Right atrium auricular region (tissue), 2 donors: ENCODE results near the gene NCEH1. TPM values are rescaled to one million over a fixed set of nuclear protein-coding genes. Genes with fewer than 3 reads are reported as not detected.
A peak's percentile ranks its signal among the peaks of the same experiment; 100 is the strongest.
"Not testable (repeated sequence)": the region's sequence is repeated elsewhere in the genome, so short reads cannot be mapped to it uniquely, and the experiment has no call there.

Experiments
- DNase-seq: peaks from one replicate; pipeline ENCODE4 v3.0.0-alpha.2; 2019; ENCODE audit warnings: low spot score
- H3K27ac ChIP-seq, 2 donors: fragments of 200-600 bp; sonication (generic); 1 replicate in 1 of 2; 2 replicates in 1 of 2; pipeline ENCODE4 v1.5.1; 2016 to 2019
- H3K27me3 ChIP-seq, 2 donors: fragments of 200-600 bp; sonication (generic); one replicate each; pipeline versions ENCODE4 v1.5.1 to v1.6.0; 2017 to 2019
- H3K36me3 ChIP-seq: fragments of 200-600 bp; sonication (generic); one replicate; pipeline ENCODE4 v1.5.1; 2016
- H3K4me1 ChIP-seq, 2 donors: fragments of 200-600 bp; sonication (generic); one replicate each; pipeline versions ENCODE4 v1.5.1 to v1.6.0; 2017 to 2019
- H3K4me3 ChIP-seq, 2 donors: fragments of 200-600 bp; sonication (generic); 1 replicate in 1 of 2; 2 replicates in 1 of 2; pipeline ENCODE4 v1.5.1; 2017 to 2019; ENCODE audit warnings: mild to moderate bottlenecking in 1 of 2, moderate library complexity in 1 of 2
- H3K9me3 ChIP-seq, 2 donors: fragments of 200-600 bp; sonication (generic); one replicate each; pipeline ENCODE4 v1.5.1; 2019
- total RNA-seq, 2 donors: library from RNA; depleted of rRNA; stranded (reverse); fragments of >200 nt; gene quantifications; one replicate each; pipeline ENCODE4 v1.1.0, GENCODE V29; 2016
- TF ChIP-seq, protein P1 (sequence below), 2 donors: fragments of 200-600 bp; sonication (generic); IDR thresholded peaks; one replicate each; pipeline ENCODE4 v1.5.1; 2019; ENCODE audit warnings: antibody characterized with exemption in 2 of 2

Gene NCEH1
- total RNA-seq, 2 donors from 2014 or later: 14.3 to 21.1 TPM

DNA sequence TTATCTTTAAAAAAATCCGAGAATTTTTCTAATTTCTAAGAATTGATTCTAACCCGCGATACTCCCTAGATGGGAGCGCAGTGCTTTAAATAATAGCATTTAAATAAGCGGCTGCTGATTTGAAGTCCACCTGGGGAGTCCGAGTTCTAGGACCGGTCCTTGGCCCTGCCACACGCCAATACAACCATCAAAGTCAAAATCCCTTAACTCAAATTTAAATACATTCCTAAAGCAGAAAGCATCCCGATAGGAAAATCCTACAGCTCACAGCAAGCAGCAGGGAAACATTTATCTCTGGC lies 39.2 kb upstream of the NCEH1 start:
- no peaks in the 10 kb centered on the region for H3K9me3 ChIP-seq
- H3K4me3 ChIP-seq: peak overlapping the region; percentile 75 to 87
- H3K27me3 ChIP-seq: no peaks in the 10 kb centered on the region
- DNase-seq: no peak
- H3K36me3 ChIP-seq: no peaks in the 10 kb centered on the region
- TF ChIP-seq, protein P1, sequence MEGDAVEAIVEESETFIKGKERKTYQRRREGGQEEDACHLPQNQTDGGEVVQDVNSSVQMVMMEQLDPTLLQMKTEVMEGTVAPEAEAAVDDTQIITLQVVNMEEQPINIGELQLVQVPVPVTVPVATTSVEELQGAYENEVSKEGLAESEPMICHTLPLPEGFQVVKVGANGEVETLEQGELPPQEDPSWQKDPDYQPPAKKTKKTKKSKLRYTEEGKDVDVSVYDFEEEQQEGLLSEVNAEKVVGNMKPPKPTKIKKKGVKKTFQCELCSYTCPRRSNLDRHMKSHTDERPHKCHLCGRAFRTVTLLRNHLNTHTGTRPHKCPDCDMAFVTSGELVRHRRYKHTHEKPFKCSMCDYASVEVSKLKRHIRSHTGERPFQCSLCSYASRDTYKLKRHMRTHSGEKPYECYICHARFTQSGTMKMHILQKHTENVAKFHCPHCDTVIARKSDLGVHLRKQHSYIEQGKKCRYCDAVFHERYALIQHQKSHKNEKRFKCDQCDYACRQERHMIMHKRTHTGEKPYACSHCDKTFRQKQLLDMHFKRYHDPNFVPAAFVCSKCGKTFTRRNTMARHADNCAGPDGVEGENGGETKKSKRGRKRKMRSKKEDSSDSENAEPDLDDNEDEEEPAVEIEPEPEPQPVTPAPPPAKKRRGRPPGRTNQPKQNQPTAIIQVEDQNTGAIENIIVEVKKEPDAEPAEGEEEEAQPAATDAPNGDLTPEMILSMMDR (IDR thresholded peaks at IDR 0.05): no peak
- peaks cover 0 to 7% of the 10 kb centered on the region in 2 donors for H3K4me1 ChIP-seq
- peak overlapping the region; percentile 82 for H3K27ac ChIP-seq

DNA sequence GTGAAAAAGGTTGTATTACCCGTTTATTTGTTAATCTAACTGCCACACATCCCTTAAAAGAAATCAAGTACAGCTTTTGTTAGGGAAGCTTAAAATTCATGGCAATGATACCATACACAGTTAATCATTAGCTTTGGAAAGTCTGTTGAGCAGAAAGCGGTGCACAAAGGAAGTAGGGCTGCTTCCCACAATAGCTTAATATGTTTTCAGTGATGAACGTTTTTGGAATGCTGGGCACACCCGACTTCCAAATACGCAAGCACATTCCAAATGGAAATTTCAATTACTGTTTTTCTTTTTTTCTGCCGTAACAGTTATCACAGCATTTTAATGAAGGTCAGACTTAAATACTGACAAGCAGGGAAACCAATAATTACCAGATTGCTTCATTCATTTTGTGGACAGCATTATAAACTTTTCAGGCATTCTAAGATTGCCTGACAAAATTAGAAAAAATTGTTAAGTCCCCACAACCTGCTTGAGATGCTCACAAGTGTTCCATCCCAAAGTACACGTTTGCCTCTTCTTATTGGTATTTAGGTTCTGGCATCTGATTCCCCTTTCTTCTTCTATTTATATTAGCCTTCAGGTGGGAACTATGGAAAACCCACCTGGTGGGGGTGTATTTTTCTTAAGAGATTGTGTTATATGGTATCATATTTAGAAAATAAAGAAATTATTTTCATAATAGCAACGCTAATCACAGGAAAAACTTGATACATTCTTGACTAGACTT lies 38.5 kb upstream of the NCEH1 start:
- Histone ChIP-seq H3K27me3 (no peaks in the 10 kb centered on the region), H3K4me1 (peaks cover 0 to 7% of the 10 kb centered on the region in 2 donors), H3K4me3 (peak overlapping the region; percentile 75 to 87), H3K9me3 (no peaks in the 10 kb centered on the region), H3K36me3 (no peaks in the 10 kb centered on the region), H3K27ac (peak overlapping the region; percentile 82)
- peak; percentile 72 for DNase-seq
- TF ChIP-seq, protein P1 (IDR thresholded peaks at IDR 0.05): no peak

DNA sequence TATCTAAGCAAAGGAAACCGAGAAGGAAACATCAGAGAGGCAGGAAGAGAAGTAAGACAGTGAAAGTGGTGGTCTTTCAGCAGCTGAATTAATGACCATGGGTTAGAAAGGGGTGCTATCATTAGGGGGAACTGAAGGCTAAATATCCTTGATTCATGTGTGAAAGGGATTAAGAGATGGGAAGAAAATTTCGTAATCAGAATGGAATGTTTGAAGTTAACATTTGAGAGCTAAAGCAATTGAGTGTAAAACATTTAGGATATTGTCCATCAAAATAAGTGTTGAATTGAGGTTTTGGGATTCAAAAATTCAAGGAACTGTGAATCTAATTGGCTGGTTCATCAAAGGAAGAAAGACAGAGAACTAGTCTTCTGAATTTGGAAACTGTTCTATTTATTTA lies 35.6 kb upstream of the NCEH1 start:
- no peak for DNase-seq
- Histone ChIP-seq H3K27me3 (no peaks in the 10 kb centered on the region), H3K4me1 (peaks cover 0 to 7% of the 10 kb centered on the region in 2 donors), H3K36me3 (no peaks in the 10 kb centered on the region), H3K27ac (no peak overlapping the region), H3K9me3 (no peaks in the 10 kb centered on the region), H3K4me3 (no peak overlapping the region)
- TF ChIP-seq, protein P1 (IDR thresholded peaks at IDR 0.05): no peak

DNA sequence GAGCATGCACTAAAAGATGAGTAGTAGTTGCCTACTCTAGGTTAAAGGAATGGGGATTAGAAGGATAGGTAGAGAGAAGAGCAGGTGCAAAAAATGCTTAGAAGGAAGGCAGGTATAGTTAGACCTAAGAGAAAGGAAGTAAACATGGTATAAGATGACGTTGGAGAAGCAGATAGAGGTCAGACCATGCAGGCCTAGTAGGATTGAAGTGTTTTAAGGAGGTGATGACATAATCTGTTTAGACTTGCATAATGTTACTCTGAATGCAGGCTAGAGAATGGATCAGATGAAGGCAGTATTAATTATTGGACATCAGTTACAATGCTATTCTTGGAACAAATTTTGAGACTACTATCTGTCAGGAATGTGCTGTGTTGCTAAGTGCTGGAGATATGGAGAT lies 28.6 kb upstream of the NCEH1 start:
- Histone ChIP-seq H3K9me3 (no peaks in the 10 kb centered on the region), H3K4me1 (no peaks in the 10 kb centered on the region), H3K36me3 (no peaks in the 10 kb centered on the region), H3K27ac (no peak overlapping the region), H3K27me3 (no peaks in the 10 kb centered on the region), H3K4me3 (no peak overlapping the region)
- TF ChIP-seq, protein P1 (IDR thresholded peaks at IDR 0.05): no peak
- no peak for DNase-seq

DNA sequence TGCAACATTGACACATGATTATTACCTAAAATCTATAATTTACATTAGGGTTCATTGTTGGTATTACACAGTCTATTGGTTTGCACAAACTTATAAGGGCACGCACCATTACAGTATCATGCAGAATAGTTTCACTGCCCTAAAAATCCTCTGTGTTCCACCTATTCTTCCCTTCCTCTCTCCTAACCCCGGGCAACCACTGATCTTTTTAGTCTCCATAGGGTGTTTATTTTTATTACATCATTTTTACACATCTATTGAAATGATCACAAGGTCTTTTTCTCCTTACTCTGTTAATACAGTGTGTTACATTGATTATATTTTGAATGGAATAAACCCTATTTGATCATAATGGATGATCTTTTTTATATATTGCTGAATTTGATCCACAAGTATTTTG lies 24.1 kb upstream of the NCEH1 start:
- Histone ChIP-seq H3K27me3 (no peaks in the 10 kb centered on the region), H3K36me3 (no peaks in the 10 kb centered on the region), H3K9me3 (no peaks in the 10 kb centered on the region), H3K27ac (no peak overlapping the region), H3K4me3 (no peak overlapping the region), H3K4me1 (no peaks in the 10 kb centered on the region)
- DNase-seq: no peak
- TF ChIP-seq, protein P1 (IDR thresholded peaks at IDR 0.05): no peak

DNA sequence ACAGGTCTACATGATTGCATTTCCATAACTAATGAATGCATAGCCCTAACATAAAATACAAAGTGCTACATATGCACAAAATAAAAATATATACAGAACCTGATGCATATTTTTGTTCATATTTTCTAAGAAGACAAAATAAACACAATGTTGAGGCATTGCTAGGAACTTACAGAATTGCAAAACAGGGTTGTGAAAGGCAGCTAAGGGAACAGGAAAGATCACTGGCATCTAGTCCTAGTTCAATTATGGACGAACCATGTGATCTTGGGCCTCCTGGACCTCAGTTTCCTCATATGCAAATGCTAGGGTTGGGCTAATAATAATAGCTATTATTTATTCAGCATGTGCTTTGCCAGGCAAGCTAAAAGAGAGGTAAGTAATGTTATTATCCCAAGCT lies 15.5 kb upstream of the NCEH1 start:
- H3K27me3 ChIP-seq: no peaks in the 10 kb centered on the region
- no peaks in the 10 kb centered on the region for H3K36me3 ChIP-seq
- TF ChIP-seq, protein P1 (IDR thresholded peaks at IDR 0.05): no peak
- H3K4me3 ChIP-seq: no peak overlapping the region
- peaks cover 0 to 3% of the 10 kb centered on the region in 2 donors for H3K9me3 ChIP-seq
- H3K27ac ChIP-seq: no peak overlapping the region
- H3K4me1 ChIP-seq: no peaks in the 10 kb centered on the region
- no peak for DNase-seq

DNA sequence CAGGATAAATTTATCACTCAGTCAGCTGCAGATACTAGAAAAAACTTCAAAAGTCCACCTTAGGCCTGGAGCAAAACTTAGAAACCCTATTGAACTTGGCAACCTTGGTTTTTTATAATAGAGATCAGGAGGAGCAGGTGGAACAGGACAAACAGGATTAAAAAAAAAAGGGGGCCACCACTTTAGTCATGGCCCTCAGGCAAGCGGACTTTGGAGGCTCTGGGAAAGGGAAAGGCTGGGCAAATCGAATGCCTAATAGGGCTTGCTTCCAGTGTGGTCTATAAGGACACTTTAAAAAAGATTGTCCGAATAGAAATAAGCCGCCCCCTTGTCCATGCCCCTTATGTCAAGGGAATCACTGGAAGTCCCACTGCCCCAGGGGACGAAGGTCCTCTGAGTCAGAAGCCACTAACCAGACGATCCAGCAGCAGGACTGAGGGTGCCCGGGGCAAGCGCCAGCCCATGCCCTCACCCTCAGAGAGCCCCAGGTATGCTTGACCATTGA lies 11.7 kb upstream of the NCEH1 start:
- not testable (repeated sequence) for H3K4me3 ChIP-seq, H3K9me3 ChIP-seq, DNase-seq, H3K27ac ChIP-seq, H3K4me1 ChIP-seq, H3K27me3 ChIP-seq, H3K36me3 ChIP-seq
